NCI-H510A treated with DMSO at 0.1 percent for 48 hours (cell line): ENCODE measurements around the gene KCTD16.

ENCODE experiments used
- DNase-seq: peaks from one replicate; lab custom pipeline; 2025; lab: John Stamatoyannopoulos, UW

Gene KCTD16

DNA sequence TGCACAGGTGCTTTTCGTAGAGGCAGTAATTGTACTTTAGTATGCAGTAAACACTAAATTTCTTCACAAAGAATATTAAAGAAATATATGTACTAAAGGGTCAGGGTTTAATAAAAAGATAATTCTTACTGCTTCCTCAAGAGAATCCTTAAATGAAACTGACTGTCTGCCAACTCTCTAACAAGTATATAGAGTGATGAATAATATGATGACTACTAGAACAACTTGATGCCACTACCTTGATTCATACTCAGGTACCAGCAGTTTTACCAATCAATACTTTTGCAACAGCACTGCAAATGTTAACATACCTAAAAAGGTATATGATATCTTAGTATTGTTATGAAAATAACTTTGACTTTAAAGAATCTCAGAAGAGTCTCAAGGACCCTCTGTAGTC, 4.0 kb upstream of the KCTD16 start:
- DNase-seq, result no peak

DNA sequence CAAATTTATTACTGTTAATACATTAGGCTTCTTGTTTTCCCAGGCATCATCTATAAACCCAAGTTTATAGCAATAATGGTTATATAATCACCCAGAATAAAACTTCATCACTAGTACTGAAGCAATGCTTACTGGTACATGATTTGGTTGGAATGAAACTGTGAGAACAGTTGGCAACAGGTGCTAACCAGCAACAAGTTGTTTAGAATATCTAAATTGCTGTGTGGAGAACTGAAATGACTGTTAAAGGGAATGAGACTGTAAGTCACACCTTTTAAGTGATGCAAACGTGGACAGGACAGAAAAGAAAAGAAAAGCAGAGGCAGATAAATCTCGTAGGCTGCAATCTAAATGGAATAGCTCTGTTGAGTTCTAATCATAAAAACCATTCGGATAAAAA, 2.7 kb upstream of the KCTD16 start:
- DNase-seq, result no peak

GRCh38 chr5:144169904-144170275, 783 bp upstream of the KCTD16 start:
- no peak for DNase-seq

DNA sequence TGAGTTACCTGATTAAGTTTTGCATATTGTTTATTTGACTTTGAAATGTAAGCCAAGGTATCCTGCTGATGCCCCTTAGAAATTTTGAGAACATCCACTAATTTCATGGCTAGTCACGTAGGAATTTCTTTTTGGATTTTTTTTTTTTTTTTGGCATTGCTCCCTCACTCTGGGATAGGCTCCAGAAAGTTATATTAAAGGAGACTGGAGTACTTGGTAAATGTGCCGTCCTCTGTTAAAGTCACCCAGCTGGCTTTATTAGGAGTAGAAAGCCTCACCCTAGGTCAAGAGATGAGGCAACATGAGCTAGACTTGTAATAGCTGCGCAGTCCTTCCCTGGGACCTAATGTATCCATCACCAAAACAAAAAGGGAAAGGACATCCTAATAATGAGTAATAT, 3.1 kb downstream of the KCTD16 start:
- no peak for DNase-seq

DNA sequence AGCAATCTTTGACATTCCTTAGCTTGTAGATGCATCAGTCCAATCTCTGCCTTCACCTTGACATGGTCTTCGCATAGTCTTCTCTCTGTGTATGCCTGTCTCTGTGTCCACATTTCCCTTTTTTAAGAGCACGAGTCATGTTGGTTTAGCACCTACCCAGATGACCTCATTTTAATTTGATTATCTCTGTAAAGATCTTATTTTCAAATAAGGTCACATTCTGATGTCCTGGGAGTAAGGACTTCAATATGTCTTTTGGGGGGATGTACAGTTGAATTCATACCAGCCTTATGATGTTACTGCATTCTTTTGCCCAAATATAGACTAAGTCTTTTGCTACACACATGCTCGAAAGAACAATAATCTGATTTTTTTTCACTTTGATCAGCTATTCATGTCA, 6.9 kb downstream of the KCTD16 start:
- DNase-seq, result no peak

- no peak for DNase-seq
Observed at GRCh38 chr5:144179226-144179625, 8.6 kb downstream of the KCTD16 start.

DNA sequence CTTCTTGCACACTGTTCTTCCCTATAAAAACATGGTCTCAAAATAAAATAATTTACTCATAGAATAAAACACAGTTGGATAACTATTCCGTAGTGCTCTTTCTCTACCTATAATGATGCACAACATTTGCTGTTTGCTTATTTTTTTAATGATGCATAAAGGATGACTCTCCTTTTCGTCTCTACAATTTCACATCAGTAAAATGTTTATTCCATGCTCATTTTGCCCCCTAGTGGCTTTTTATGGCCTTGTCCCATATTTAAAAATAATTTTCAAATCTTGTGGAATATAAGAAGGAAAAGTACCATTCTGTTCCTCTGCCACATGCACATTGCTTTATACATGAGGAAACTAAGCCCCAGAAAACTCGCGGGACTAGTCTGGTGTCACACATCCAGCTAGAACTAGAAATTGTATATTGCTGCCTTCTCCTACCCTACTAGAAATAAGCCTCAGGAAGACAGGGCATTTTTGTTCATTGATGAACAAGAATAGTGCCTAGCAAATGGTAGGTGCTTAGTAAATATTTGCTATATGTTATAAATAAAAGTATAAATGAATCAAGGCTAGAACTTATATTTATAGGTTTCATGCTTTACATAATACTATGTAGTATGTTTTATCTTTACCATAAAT, 12.7 kb downstream of the KCTD16 start:
- DNase-seq, result peak; percentile 25

DNA sequence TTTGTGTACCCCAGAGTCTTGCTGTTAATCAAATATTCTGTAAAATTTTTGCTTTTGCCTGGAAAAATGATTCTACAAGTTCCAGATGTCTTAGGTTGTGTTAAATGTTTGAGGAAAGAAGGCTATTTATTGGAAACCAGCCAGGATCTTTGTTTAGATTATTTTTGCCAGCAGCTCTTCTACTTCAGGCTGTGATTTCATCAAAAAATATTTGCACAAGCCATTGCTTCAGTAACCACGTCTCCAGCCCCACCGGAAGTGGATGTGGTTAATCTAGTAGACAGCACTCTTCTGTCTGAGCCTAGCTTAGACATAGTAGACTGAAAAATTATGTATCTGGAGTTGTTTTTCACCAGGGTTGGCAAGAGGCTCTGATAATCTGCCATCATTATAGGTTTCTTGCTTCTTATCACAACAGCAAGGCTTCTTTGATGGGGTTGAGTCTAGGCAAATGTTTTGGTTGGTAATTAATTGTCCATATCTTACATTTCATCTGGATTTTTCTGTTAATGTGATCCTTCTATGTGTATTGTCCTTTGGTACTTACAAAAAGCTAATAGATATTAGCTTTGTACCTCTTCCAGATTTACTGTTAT, 17.1 kb downstream of the KCTD16 start:
- peak; percentile 17 for DNase-seq

GRCh38 chr5:144189800-144190429, 19.2 kb downstream of the KCTD16 start:
- DNase-seq, result no peak

DNA sequence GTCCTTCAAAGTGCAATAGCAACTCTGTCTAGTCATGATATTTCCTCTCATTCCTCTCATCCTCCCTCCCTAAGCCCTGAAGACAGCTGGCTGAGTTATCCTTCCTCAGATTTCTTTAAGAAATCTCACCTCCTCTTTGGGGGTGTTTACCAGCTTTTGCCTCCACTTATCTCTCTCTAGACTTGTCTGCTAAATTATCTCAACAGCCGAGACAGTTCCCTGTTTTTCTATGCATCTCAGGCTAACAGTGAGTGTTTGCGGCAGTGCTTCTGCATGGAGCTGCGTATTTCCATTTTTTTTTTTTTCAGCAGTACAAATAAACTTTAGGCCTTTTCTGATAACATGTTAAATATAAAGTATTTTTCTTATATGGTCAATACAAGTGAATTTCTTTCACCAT, 20.9 kb downstream of the KCTD16 start:
- no peak for DNase-seq

GRCh38 chr5:144191998-144192397, 21.3 kb downstream of the KCTD16 start:
- DNase-seq, result no peak

GRCh38 chr5:144192661-144193060, 22.0 kb downstream of the KCTD16 start:
- no peak for DNase-seq

DNA sequence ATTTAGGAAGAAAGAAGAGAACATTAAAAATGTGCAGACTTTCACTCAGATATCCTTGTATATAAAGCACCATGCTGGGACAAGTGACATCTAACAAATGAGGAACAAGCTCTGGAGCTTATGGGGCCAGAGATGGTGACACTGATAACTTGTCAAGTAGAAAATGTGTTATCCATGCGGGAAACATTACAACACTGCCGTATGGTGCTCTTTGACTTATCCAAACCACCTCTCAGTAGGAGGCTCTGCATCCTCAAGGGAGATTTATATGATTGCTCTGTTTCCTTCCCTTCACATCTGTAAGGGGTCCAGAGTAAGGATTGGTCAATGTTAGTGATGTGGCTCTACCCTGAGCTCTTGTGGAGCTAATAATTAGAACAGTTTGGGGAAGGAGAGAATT, 23.5 kb downstream of the KCTD16 start:
- DNase-seq, result no peak

DNA sequence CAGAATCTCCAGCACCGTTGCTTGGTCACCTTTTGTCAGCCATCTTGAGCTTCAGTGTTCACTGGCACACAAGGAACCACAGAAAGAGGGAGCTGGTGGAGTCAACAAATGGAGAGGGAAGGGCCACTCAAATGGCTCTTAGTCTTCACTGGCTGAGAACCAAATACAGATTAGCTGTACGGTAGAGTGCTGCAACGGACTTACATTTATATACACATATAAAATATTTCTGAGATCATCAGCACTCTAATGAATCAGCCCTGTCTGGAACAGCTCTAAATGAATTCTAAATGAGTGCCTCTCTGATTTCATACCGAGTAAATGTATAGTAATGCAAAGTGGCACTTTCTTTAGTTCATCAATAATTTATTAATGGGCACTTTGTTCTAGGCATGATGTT, 24.8 kb downstream of the KCTD16 start:
- DNase-seq, result no peak

GRCh38 chr5:144196612-144197011, 25.9 kb downstream of the KCTD16 start:
- no peak for DNase-seq

GRCh38 chr5:144198386-144198785, 27.7 kb downstream of the KCTD16 start:
- DNase-seq, result no peak

GRCh38 chr5:144201588-144201987, 30.9 kb downstream of the KCTD16 start:
- no peak for DNase-seq

DNA sequence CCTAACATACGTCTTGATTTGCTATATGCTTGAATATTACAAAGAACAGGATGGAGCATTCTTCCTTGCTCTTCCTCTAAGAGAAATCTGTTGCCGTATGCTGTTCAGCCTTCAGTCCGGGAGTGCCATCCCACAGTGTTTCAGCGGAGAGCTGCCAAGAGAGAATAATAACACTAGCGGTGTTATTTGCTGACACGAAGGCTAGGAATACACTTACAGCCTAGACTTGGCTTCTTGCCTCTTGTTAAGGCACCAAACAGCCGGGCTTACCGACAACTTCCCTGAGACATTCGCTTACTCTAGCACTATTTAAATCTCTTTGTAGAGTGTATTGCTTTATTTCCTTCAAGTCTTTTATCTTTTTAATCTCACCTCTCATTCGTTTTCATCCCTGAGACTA, 31.4 kb downstream of the KCTD16 start:
- DNase-seq, result no peak

DNA sequence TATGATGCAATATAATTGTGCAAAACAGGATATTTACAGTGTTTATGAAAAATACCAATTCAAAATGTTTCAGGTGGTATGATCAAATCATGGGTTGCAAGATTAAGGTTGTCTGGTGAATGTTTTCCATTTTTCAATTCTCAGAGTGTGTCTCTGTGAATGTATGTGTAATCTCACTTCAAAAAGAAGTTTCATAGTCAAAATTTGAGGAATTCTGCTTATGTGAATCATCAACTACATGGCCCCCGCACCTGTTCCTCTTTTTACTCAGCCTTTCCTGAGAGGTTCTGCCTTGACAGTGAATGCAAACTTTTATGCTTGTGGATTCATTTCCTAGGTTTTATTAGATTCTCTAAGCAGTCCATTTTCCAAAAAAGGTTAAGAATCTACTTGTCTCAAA, 32.1 kb downstream of the KCTD16 start:
- no peak for DNase-seq

DNA sequence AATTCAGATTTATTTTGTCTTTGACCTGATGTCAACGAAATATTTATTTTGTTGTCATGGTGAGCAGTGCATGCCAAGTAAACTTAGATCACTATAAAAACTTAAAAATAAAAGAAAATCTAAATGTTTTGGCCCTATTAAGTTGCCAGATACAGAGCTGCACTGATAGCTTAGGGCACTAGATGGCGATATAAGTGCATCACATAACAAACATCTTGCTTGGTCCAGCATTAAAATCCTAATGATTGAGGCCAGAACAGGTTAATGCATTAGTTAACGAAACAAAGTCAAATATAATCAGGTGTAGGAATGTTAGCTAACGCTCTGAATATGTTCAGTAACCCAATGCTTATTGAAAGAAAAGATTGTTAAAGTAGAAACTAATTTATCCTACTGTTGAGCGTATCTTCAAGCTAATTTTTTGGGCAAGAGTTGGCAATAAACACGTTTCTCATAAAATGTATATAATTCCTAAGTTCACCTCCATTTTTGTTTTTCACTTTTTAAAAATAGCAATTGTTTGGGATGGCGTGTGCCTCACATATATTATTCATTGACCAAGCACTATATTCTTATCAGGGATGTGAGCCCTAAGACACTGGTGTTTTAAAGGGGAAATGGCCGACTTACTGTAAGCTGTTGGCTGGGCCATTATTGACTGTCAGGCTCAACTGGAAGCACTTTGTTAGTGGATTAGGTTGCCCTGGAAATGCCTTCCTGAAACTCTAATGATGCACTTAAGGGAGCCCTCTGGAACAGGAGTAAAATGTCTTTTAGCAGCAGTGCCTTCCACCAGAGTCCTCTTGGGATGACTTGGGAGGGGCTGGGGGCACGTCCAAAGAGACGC, 33.3 kb downstream of the KCTD16 start:
- peak; percentile 48 for DNase-seq

- no peak for DNase-seq
Observed at GRCh38 chr5:144205141-144205551, 34.5 kb downstream of the KCTD16 start.

- no peak for DNase-seq
Observed at GRCh38 chr5:144206141-144206540, 35.5 kb downstream of the KCTD16 start.

GRCh38 chr5:144207875-144208444, 37.3 kb downstream of the KCTD16 start:
- no peak for DNase-seq
